HEK293 (cell line): ENCODE results near the gene DEFB129.
A peak's percentile ranks its signal among the peaks of the same experiment; 100 is the strongest.

Source experiments
- CTCF ChIA-PET: fragments of 350-600 bp; formaldehyde crosslinking; extraction: SDS; loops from one replicate; lab custom pipeline; 2021; ENCODE audit warnings: antibody characterized with exemption; lab: Yijun Ruan, JAX
- POLR2A ChIA-PET: fragments of 300-600 bp; formaldehyde crosslinking; extraction: SDS; loops from one replicate; lab custom pipeline; 2020; ENCODE audit warnings: antibody characterized with exemption, inconsistent platforms; lab: Yijun Ruan, JAX
- H3K27ac ChIP-seq: fragments of 200-500 bp; sonication (Bioruptor generic); 2 replicates; pipeline ENCODE4 v1.5.1; 2014; ENCODE audit warnings: low read depth, low read length, control low read depth, inconsistent platforms; ENCODE audit errors: extremely low read depth
- H3K36me3 ChIP-seq, 2 experiments: fragments of 200-500 bp in 1 of 2; sonication (Bioruptor generic) in 1 of 2; 1 replicate in 1 of 2; 2 replicates in 1 of 2; pipeline ENCODE4 v1.5.1; 2014 to 2017; ENCODE audit warnings: inconsistent platforms in 2 of 2, low read length in 2 of 2; ENCODE audit not compliant: control insufficient read depth in 2 of 2, insufficient read depth in 1 of 2
- H3K4me1 ChIP-seq: fragments of 200-500 bp; sonication (Bioruptor generic); 2 replicates; pipeline ENCODE4 v1.5.1; 2014; ENCODE audit warnings: mild to moderate bottlenecking, low read length, inconsistent platforms; ENCODE audit not compliant: control insufficient read depth, insufficient read depth
- H3K4me3 ChIP-seq: 2 replicates; pipeline ENCODE4 v1.5.1; 2011; ENCODE audit warnings: low read depth, mild to moderate bottlenecking, control low read depth, low read length, moderate library complexity
- H3K9me3 ChIP-seq: fragments of 200-500 bp; sonication (Bioruptor generic); 2 replicates; pipeline ENCODE4 v1.5.1; 2014; ENCODE audit warnings: low read depth, low read length, inconsistent platforms; ENCODE audit not compliant: control insufficient read depth, insufficient read depth
- GFI1B ChIP-seq: fragments of 450-650 bp; formaldehyde crosslinking; IDR thresholded peaks from 2 replicates; pipeline ENCODE4 v1.5.1; 2016; ENCODE audit warnings: missing biosample characterization, missing genetic modification characterization
- ZNF132 ChIP-seq: fragments of 450-650 bp; formaldehyde crosslinking; IDR thresholded peaks from 2 replicates; pipeline ENCODE4 v1.5.1; 2017; ENCODE audit warnings: missing biosample characterization, missing genetic modification characterization, borderline replicate concordance
- ZNF248 ChIP-seq: fragments of 450-650 bp; formaldehyde crosslinking; IDR thresholded peaks from 2 replicates; pipeline ENCODE4 v1.5.1; 2017; ENCODE audit warnings: missing biosample characterization, missing genetic modification characterization
- ZNF350 ChIP-seq: fragments of 450-650 bp; formaldehyde crosslinking; IDR thresholded peaks from 2 replicates; pipeline ENCODE4 v1.5.0; 2017; ENCODE audit warnings: missing biosample characterization, mild to moderate bottlenecking, missing genetic modification characterization
- ZNF558 ChIP-seq: fragments of 450-650 bp; formaldehyde crosslinking; IDR thresholded peaks from 2 replicates; pipeline ENCODE4 v1.5.1; 2016; ENCODE audit warnings: missing biosample characterization, missing genetic modification characterization
- TF ChIP-seq, protein P1 (sequence below): fragments of 450-650 bp; formaldehyde crosslinking; IDR thresholded peaks from 2 replicates; pipeline ENCODE4 v1.5.1; 2016; ENCODE audit warnings: missing biosample characterization, missing genetic modification characterization
- TF ChIP-seq, protein P2 (sequence below): fragments of 450-650 bp; formaldehyde crosslinking; IDR thresholded peaks from 2 replicates; pipeline ENCODE4 v1.5.1; 2016; ENCODE audit warnings: missing biosample characterization, missing genetic modification characterization
- TF ChIP-seq, protein P3 (sequence below): fragments of 450-650 bp; formaldehyde crosslinking; IDR thresholded peaks from 2 replicates; pipeline ENCODE4 v1.5.1; 2016; ENCODE audit warnings: missing biosample characterization, missing genetic modification characterization
- TF ChIP-seq, protein P4 (sequence below): fragments of 450-650 bp; formaldehyde crosslinking; IDR thresholded peaks from 2 replicates; pipeline ENCODE4 v1.5.1; 2016; ENCODE audit warnings: missing biosample characterization, missing genetic modification characterization
- TF ChIP-seq, protein P5 (sequence below): fragments of 450-650 bp; formaldehyde crosslinking; IDR thresholded peaks from 2 replicates; pipeline ENCODE4 v1.5.1; 2016; ENCODE audit warnings: missing biosample characterization, missing genetic modification characterization
- TF ChIP-seq, protein P6 (sequence below): fragments of 450-650 bp; formaldehyde crosslinking; conservative IDR thresholded peaks from 2 replicates; pipeline ENCODE4 v1.5.1; 2016; ENCODE audit warnings: low read depth, missing biosample characterization, missing genetic modification characterization

Gene DEFB129

DNA sequence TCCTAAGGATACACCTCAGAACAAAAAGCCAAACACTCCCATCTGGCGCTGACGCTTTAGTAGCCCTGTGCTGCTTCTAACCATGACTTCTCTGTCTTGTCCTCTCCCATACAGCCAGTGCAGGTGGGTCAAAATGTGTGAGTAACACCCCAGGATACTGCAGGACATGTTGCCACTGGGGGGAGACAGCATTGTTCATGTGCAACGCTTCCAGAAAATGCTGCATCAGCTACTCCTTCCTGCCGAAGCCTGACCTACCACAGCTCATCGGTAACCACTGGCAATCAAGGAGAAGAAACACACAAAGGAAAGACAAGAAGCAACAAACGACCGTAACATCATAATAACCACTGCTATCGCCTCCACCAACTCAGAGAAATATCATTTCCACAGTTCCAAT, 31.9 kb downstream of the DEFB129 start:
- H3K4me3 ChIP-seq, result no peak overlapping the region
- TF ChIP-seq ZNF350 (tag by site-specific recombination), result no peak
- TF ChIP-seq, protein P1, sequence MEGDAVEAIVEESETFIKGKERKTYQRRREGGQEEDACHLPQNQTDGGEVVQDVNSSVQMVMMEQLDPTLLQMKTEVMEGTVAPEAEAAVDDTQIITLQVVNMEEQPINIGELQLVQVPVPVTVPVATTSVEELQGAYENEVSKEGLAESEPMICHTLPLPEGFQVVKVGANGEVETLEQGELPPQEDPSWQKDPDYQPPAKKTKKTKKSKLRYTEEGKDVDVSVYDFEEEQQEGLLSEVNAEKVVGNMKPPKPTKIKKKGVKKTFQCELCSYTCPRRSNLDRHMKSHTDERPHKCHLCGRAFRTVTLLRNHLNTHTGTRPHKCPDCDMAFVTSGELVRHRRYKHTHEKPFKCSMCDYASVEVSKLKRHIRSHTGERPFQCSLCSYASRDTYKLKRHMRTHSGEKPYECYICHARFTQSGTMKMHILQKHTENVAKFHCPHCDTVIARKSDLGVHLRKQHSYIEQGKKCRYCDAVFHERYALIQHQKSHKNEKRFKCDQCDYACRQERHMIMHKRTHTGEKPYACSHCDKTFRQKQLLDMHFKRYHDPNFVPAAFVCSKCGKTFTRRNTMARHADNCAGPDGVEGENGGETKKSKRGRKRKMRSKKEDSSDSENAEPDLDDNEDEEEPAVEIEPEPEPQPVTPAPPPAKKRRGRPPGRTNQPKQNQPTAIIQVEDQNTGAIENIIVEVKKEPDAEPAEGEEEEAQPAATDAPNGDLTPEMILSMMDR (tag by site-specific recombination), result peak; percentile 48; the same call in 1 of the 2 replicates
- H3K4me1 ChIP-seq, result no peaks in the 10 kb centered on the region
- no peaks in the 10 kb centered on the region for H3K9me3 ChIP-seq
- no peak overlapping the region for H3K27ac ChIP-seq
- ChIA-PET POLR2A (no interaction called here), CTCF (interaction anchor here (1.1 to 3.2 kb wide), 2 partner anchors 8 to 11 kb away, joined by 3 to 23 read pairs; no protein-coding TSS in a partner anchor)
- H3K36me3 ChIP-seq, result no peaks in the 10 kb centered on the region

DNA sequence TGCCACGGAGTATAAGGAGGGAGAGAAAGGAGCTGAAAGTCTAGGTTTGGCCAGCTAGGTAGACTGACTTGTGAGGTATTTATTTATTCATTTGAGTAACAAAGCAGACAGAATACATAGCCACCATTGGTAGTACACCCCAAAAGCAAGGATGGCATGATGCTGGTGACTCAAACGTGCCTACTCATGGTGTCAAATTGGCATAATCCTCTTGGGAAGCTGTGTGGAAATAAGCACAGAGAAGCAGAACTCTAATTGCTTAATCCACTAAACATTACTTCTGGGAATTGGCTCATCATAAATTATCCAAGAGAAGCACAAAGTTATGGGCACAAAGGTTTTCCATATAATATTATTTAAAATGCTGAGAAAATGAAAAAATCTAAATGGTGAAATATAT, 32.9 kb downstream of the DEFB129 start:
- CTCF ChIA-PET, result no interaction called here
- Histone ChIP-seq H3K9me3 (no peaks in the 10 kb centered on the region), H3K27ac (no peak overlapping the region), H3K4me1 (no peaks in the 10 kb centered on the region), H3K4me3 (no peak overlapping the region), H3K36me3 (no peaks in the 10 kb centered on the region)
- POLR2A ChIA-PET, result no interaction called here
- no peak for TF ChIP-seq ZNF558 (tag by site-specific recombination)
- TF ChIP-seq, protein P1 (tag by site-specific recombination), result no peak
- TF ChIP-seq ZNF248 (tag by site-specific recombination), result no peak
- TF ChIP-seq, protein P2, sequence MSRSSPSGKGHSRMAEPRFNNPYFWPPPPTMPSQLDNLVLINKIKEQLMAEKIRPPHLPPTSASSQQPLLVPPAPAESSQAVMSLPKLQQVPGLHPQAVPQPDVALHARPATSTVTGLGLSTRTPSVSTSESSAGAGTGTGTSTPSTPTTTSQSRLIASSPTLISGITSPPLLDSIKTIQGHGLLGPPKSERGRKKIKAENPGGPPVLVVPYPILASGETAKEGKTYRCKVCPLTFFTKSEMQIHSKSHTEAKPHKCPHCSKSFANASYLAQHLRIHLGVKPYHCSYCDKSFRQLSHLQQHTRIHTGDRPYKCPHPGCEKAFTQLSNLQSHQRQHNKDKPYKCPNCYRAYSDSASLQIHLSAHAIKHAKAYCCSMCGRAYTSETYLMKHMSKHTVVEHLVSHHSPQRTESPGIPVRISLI (tag by site-specific recombination), result no peak
- TF ChIP-seq, protein P3, sequence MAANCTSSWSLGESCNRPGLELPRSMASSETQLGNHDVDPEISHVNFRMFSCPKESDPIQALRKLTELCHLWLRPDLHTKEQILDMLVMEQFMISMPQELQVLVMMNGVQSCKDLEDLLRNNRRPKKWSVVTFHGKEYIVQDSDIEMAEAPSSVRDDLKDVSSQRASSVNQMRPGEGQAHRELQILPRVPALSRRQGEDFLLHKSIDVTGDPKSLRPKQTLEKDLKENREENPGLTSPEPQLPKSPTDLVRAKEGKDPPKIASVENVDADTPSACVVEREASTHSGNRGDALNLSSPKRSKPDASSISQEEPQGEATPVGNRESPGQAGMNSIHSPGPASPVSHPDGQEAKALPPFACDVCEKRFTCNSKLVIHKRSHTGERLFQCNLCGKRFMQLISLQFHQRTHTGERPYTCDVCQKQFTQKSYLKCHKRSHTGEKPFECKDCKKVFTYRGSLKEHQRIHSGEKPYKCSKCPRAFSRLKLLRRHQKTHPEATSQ, result no peak
- TF ChIP-seq, protein P4, sequence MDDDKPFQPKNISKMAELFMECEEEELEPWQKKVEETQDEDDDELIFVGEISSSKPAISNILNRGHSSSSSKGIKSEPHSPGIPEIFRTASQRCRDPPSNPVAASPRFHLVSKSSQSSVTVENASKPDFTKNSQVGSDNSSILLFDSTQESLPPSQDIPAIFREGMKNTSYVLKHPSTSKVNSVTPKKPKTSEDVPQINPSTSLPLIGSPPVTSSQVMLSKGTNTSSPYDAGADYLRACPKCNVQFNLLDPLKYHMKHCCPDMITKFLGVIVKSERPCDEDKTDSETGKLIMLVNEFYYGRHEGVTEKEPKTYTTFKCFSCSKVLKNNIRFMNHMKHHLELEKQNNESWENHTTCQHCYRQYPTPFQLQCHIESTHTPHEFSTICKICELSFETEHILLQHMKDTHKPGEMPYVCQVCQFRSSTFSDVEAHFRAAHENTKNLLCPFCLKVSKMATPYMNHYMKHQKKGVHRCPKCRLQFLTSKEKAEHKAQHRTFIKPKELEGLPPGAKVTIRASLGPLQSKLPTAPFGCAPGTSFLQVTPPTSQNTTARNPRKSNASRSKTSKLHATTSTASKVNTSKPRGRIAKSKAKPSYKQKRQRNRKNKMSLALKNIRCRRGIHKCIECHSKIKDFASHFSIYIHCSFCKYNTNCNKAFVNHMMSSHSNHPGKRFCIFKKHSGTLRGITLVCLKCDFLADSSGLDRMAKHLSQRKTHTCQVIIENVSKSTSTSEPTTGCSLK (tag by site-specific recombination), result no peak
- no peak for TF ChIP-seq ZNF132
- TF ChIP-seq, protein P5, sequence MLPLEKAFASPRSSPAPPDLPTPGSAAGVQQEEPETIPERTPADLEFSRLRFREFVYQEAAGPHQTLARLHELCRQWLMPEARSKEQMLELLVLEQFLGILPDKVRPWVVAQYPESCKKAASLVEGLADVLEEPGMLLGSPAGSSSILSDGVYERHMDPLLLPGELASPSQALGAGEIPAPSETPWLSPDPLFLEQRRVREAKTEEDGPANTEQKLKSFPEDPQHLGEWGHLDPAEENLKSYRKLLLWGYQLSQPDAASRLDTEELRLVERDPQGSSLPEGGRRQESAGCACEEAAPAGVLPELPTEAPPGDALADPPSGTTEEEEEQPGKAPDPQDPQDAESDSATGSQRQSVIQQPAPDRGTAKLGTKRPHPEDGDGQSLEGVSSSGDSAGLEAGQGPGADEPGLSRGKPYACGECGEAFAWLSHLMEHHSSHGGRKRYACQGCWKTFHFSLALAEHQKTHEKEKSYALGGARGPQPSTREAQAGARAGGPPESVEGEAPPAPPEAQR (tag by site-specific recombination), result no peak
- TF ChIP-seq GFI1B (tag by site-specific recombination), result no peak
- TF ChIP-seq, protein P6, sequence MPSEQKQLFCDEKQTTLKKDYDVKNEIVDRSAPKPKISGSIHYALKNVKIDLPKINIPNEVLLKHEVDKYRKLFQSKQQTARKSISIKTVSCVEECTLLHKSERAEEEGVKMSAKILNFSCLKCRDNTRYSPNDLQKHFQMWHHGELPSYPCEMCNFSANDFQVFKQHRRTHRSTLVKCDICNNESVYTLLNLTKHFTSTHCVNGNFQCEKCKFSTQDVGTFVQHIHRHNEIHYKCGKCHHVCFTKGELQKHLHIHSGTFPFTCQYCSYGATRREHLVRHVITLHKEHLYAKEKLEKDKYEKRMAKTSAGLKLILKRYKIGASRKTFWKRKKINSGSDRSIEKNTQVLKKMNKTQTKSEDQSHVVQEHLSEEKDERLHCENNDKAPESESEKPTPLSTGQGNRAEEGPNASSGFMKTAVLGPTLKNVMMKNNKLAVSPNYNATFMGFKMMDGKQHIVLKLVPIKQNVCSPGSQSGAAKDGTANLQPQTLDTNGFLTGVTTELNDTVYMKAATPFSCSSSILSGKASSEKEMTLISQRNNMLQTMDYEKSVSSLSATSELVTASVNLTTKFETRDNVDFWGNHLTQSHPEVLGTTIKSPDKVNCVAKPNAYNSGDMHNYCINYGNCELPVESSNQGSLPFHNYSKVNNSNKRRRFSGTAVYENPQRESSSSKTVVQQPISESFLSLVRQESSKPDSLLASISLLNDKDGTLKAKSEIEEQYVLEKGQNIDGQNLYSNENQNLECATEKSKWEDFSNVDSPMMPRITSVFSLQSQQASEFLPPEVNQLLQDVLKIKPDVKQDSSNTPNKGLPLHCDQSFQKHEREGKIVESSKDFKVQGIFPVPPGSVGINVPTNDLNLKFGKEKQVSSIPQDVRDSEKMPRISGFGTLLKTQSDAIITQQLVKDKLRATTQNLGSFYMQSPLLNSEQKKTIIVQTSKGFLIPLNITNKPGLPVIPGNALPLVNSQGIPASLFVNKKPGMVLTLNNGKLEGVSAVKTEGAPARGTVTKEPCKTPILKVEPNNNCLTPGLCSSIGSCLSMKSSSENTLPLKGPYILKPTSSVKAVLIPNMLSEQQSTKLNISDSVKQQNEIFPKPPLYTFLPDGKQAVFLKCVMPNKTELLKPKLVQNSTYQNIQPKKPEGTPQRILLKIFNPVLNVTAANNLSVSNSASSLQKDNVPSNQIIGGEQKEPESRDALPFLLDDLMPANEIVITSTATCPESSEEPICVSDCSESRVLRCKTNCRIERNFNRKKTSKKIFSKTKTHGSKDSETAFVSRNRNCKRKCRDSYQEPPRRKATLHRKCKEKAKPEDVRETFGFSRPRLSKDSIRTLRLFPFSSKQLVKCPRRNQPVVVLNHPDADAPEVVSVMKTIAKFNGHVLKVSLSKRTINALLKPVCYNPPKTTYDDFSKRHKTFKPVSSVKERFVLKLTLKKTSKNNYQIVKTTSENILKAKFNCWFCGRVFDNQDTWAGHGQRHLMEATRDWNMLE (tag by site-specific recombination), result no peak
